OCI-LY7 (cell line): ENCODE measurements around the gene SMPD3.

Source experiments
- EZH2phosphoT487 ChIP-seq: fragments of 200-600 bp; sonication (generic); IDR thresholded peaks from 2 replicates; pipeline ENCODE4 v1.6.1; 2018; ENCODE audit warnings: low read depth, borderline replicate concordance, mild to moderate bottlenecking, mixed run types, antibody characterized with exemption, low read length, moderate library complexity, mixed read lengths
- TF ChIP-seq, protein P1 (sequence below): fragments of 200-600 bp; sonication (generic); conservative IDR thresholded peaks from 2 replicates; pipeline ENCODE4 v1.5.1; 2014; ENCODE audit warnings: mild to moderate bottlenecking, antibody characterized with exemption, low read length, moderate library complexity, mixed read lengths

DNA sequence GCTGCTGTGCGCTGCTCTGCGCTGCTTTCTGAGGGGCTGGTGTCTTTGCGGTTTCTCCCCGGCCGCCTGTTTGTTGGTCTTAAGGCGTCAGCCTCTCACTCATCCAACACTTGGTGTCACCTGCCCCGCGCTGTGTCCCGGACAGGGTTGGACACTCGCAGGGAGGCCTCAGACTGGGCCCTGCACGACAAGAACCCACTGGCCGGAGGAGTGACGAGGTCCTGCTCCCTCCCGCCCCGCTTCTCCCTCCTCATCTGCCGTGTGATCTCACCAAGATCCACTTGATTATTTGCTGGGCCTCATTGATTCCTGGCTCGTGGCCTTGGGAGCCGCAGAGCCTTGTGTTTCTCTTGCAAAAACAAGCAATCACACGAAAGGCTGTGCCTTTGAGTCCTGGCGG, 80.9 kb downstream of the SMPD3 start:
- TF ChIP-seq, protein P1, sequence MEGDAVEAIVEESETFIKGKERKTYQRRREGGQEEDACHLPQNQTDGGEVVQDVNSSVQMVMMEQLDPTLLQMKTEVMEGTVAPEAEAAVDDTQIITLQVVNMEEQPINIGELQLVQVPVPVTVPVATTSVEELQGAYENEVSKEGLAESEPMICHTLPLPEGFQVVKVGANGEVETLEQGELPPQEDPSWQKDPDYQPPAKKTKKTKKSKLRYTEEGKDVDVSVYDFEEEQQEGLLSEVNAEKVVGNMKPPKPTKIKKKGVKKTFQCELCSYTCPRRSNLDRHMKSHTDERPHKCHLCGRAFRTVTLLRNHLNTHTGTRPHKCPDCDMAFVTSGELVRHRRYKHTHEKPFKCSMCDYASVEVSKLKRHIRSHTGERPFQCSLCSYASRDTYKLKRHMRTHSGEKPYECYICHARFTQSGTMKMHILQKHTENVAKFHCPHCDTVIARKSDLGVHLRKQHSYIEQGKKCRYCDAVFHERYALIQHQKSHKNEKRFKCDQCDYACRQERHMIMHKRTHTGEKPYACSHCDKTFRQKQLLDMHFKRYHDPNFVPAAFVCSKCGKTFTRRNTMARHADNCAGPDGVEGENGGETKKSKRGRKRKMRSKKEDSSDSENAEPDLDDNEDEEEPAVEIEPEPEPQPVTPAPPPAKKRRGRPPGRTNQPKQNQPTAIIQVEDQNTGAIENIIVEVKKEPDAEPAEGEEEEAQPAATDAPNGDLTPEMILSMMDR = no peak
- TF ChIP-seq EZH2phosphoT487 = no peak
